Mammary epithelial cell (primary cell): ENCODE results near the gene TXK.

Source experiments
- EZH2 ChIP-seq: IDR thresholded peaks from 2 replicates; pipeline ENCODE4 v1.6.1; 2012; ENCODE audit warnings: low read length, inconsistent platforms, borderline replicate concordance
- TF ChIP-seq, protein P1 (sequence below), 2 donors: IDR thresholded peaks in 1 of 2; conservative IDR thresholded peaks in 1 of 2; 2 replicates each; pipeline ENCODE4 v1.5.1; 2011 to 2012; ENCODE audit warnings: inconsistent platforms in 2 of 2, low read length in 2 of 2, mild to moderate bottlenecking in 2 of 2, control low read depth in 1 of 2, low read depth in 1 of 2; ENCODE audit not compliant: insufficient read depth in 1 of 2; ENCODE audit errors: extremely low read depth in 1 of 2

DNA sequence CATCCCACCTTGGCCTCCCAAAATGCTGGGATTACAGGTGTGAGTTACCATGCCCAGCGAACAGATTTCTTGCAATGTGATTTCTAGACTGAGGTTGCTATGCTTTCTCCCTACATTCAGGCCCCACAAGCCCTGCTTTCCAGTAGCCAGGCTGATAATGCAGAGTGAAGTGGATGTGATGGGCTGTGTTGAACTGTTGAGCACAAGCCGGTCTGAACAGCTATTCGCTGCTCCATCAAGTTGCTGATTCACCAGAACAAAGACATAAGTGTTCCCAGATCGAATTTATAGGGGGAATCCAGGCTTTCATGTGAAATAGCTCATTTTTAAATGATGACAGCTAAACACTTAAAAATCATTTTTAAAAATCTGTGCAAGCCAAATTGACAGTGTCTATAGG, 109.5 kb downstream of the TXK start:
- TF ChIP-seq, protein P1, sequence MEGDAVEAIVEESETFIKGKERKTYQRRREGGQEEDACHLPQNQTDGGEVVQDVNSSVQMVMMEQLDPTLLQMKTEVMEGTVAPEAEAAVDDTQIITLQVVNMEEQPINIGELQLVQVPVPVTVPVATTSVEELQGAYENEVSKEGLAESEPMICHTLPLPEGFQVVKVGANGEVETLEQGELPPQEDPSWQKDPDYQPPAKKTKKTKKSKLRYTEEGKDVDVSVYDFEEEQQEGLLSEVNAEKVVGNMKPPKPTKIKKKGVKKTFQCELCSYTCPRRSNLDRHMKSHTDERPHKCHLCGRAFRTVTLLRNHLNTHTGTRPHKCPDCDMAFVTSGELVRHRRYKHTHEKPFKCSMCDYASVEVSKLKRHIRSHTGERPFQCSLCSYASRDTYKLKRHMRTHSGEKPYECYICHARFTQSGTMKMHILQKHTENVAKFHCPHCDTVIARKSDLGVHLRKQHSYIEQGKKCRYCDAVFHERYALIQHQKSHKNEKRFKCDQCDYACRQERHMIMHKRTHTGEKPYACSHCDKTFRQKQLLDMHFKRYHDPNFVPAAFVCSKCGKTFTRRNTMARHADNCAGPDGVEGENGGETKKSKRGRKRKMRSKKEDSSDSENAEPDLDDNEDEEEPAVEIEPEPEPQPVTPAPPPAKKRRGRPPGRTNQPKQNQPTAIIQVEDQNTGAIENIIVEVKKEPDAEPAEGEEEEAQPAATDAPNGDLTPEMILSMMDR (conservative IDR thresholded peaks at IDR 0.05 in 1 of 2, IDR thresholded peaks at IDR 0.05 in 1 of 2; ENCODE audit: extremely low read depth in 1 of 2, insufficient read depth in 1 of 2, low read depth in 1 of 2, low read length in 2 of 2), result no peak
- no peak for TF ChIP-seq EZH2
